Fibroblast of lung (primary cell): ENCODE results near the gene ERCC2.

ENCODE experiments used
- CTCF ChIP-seq, 2 donors: IDR thresholded peaks in 1 of 2; conservative IDR thresholded peaks in 1 of 2; 1 replicate in 1 of 2; 2 replicates in 1 of 2; pipeline ENCODE4 v1.5.1; 2011 to 2012; ENCODE audit warnings: low read length in 2 of 2, control low read depth in 1 of 2, inconsistent platforms in 1 of 2, low read depth in 1 of 2, mild to moderate bottlenecking in 1 of 2
- EZH2 ChIP-seq: IDR thresholded peaks from 2 replicates; pipeline ENCODE4 v1.5.1; 2012; ENCODE audit warnings: low read length, control low read depth, mild to moderate bottlenecking; ENCODE audit errors: missing control alignments

- no peak for TF ChIP-seq CTCF (conservative IDR thresholded peaks at IDR 0.05 in 1 of 2, IDR thresholded peaks at IDR 0.05 in 1 of 2; ENCODE audit: low read depth in 1 of 2, low read length in 2 of 2)
- TF ChIP-seq EZH2 = no peak
Measured at GRCh38 chr19:45419895-45420294, 49.5 kb upstream of the ERCC2 start.
